ENCODE measurements around the gene RAB27A. TPM values are rescaled to one million over a fixed set of nuclear protein-coding genes. Genes with fewer than 3 reads are reported as not detected.
"Not testable (repeated sequence)": the region's sequence is repeated elsewhere in the genome, so short reads cannot be mapped to it uniquely, and the experiment has no call there.

RAB27A gene
- total and polyA plus RNA-seq, 9 donors = 5.1 to 11.8 (median 7.1) TPM

GRCh38 chr15:55282284-55282833 is 7.3 kb downstream of the RAB27A start:
- no peak overlapping the region for H3K27ac ChIP-seq (ENCODE audit: low read length)
- H3K4me3 ChIP-seq (ENCODE audit: low read length) = no peak overlapping the region
- no peak for DNase-seq
- H3K4me1 ChIP-seq (ENCODE audit: control insufficient read depth, insufficient read depth, low read length) = no peaks in the 10 kb centered on the region
- H3K36me3 ChIP-seq (ENCODE audit: control insufficient read depth, insufficient read depth, low read length) = no peaks in the 10 kb centered on the region
- WGBS (ENCODE audit: insufficient coverage) = 54% methylated on average over 4 of the region's 5 CpGs
- H3K9me3 ChIP-seq (replicated peaks; ENCODE audit: control insufficient read depth, low read depth, low read length) = no peaks in the 10 kb centered on the region
- no peaks in the 10 kb centered on the region for H3K27me3 ChIP-seq (ENCODE audit: control insufficient read depth, insufficient read depth, low read length)

DNA sequence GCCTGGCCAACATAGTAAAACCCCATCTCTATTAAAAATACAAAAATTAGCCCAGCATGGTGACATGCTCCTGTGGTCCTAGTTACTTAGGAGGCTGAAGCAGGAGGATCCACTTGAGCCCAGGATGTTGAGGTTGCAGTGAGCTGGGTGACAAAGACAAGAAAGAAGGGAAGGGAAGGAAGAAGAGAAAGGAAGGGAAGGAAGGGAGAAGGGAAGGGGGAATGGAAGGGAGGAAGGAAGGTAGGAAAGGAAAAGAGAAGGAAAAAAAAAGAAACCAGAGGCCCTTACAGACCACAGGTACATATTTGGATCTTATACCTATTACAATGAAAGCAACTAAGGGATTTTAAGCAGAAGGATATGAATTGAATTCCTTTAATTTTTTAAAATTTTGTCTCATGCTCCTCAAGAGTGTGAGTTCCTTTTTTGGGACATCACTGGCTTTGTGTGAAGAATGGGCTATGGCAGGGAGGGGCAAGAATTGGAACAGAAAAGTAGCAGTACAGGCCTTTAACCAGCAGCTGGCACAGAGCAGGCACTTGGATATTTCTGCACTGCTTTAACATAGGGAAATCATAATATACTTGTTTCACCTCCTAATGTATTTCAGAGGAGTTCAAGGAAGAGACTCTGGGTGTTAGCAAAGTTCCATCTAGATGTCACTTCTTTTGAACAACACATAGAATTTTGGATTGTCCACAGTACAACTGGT is 7.9 kb downstream of the RAB27A start:
- DNase-seq = no peak
- Histone ChIP-seq H3K9me3 (replicated peaks; ENCODE audit: control insufficient read depth, low read depth, low read length) (no peaks in the 10 kb centered on the region), H3K36me3 (ENCODE audit: control insufficient read depth, insufficient read depth, low read length) (no peaks in the 10 kb centered on the region), H3K27me3 (ENCODE audit: control insufficient read depth, insufficient read depth, low read length) (no peaks in the 10 kb centered on the region), H3K4me1 (ENCODE audit: control insufficient read depth, insufficient read depth, low read length) (no peaks in the 10 kb centered on the region), H3K4me3 (ENCODE audit: low read length) (no peak overlapping the region), H3K27ac (ENCODE audit: low read length) (no peak overlapping the region)

GRCh38 chr15:55280589-55280988 is 9.0 kb downstream of the RAB27A start:
- not testable (repeated sequence) for H3K27ac ChIP-seq (ENCODE audit: low read length); H3K27me3 ChIP-seq (ENCODE audit: control insufficient read depth, insufficient read depth, low read length); DNase-seq; H3K4me3 ChIP-seq (ENCODE audit: low read length); H3K9me3 ChIP-seq (replicated peaks; ENCODE audit: control insufficient read depth, low read depth, low read length); H3K36me3 ChIP-seq (ENCODE audit: control insufficient read depth, insufficient read depth, low read length); H3K4me1 ChIP-seq (ENCODE audit: control insufficient read depth, insufficient read depth, low read length)
- no CpG with 5 or more reads among the region's 2 CpGs for WGBS (ENCODE audit: insufficient coverage)

DNA sequence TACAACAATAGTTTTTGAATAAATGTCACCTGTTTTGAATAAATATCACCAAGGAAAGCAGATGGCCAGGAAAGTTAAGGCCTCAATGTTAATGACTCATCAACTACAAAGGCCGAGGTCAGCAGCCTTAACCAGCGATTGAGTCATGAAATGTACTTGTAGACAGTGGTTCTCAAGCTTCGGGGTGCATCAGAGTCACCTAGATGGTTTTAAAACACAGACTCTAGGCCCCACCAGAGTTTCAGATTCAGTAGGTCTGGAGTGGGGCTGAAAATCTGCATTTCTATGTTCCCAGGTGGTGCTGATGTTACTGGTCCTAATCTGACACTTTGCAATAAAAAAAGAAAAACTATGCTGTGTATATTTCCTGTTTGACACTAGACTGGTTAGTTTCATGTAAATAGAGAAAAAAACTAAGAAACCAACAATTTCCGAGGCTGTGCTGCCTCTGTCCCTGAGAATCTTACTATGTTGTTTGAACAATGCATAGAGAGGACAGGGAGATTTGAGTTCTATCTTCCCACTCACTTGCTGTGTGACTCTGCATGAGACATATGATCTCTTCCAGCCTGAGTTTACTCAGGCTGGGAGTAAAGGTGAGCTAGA is 9.8 kb downstream of the RAB27A start:
- H3K4me3 ChIP-seq (ENCODE audit: low read length) = no peak overlapping the region
- DNase-seq = no peak
- 69% methylated on average over 3 of the region's 4 CpGs for WGBS (ENCODE audit: insufficient coverage)
- H3K9me3 ChIP-seq (replicated peaks; ENCODE audit: control insufficient read depth, low read depth, low read length) = no peaks in the 10 kb centered on the region
- no peaks in the 10 kb centered on the region for H3K27me3 ChIP-seq (ENCODE audit: control insufficient read depth, insufficient read depth, low read length)
- H3K36me3 ChIP-seq (ENCODE audit: control insufficient read depth, insufficient read depth, low read length) = no peaks in the 10 kb centered on the region
- H3K4me1 ChIP-seq (ENCODE audit: control insufficient read depth, insufficient read depth, low read length) = no peaks in the 10 kb centered on the region
- H3K27ac ChIP-seq (ENCODE audit: low read length) = no peak overlapping the region

GRCh38 chr15:55279100-55279745 is 10.4 kb downstream of the RAB27A start:
- H3K27me3 ChIP-seq (ENCODE audit: control insufficient read depth, insufficient read depth, low read length) = no peaks in the 10 kb centered on the region
- WGBS (ENCODE audit: insufficient coverage) = no CpG with 5 or more reads among the region's 2 CpGs
- H3K27ac ChIP-seq (ENCODE audit: low read length) = no peak overlapping the region
- H3K4me3 ChIP-seq (ENCODE audit: low read length) = no peak overlapping the region
- no peak for DNase-seq
- no peaks in the 10 kb centered on the region for H3K9me3 ChIP-seq (replicated peaks; ENCODE audit: control insufficient read depth, low read depth, low read length)
- H3K36me3 ChIP-seq (ENCODE audit: control insufficient read depth, insufficient read depth, low read length) = no peaks in the 10 kb centered on the region
- H3K4me1 ChIP-seq (ENCODE audit: control insufficient read depth, insufficient read depth, low read length) = no peaks in the 10 kb centered on the region

DNA sequence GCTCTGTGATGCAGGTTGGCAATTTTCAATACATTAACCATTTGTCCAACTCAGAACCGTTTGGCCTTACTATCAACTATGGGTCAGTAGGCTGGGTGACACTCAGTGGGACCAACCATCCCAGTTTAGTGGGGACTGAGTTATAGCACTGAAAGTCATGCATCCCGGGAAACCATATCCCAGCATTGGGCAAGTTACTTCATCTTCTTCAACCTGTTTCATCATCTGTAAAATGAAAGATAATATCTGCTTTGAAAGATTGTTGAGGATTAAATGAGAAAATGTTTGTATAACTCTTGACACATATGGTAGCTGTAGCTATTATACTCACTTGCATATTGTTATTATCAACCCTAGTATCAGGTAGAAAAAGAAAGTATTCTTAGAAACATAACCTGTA is 11.9 kb downstream of the RAB27A start:
- Histone ChIP-seq H3K4me1 (ENCODE audit: control insufficient read depth, insufficient read depth, low read length) (no peaks in the 10 kb centered on the region), H3K36me3 (ENCODE audit: control insufficient read depth, insufficient read depth, low read length) (no peaks in the 10 kb centered on the region), H3K9me3 (replicated peaks; ENCODE audit: control insufficient read depth, low read depth, low read length) (no peaks in the 10 kb centered on the region), H3K4me3 (ENCODE audit: low read length) (no peak overlapping the region), H3K27ac (ENCODE audit: low read length) (no peak overlapping the region), H3K27me3 (ENCODE audit: control insufficient read depth, insufficient read depth, low read length) (no peaks in the 10 kb centered on the region)
- no peak for DNase-seq
- WGBS (ENCODE audit: insufficient coverage) = no CpG with 5 or more reads among the region's 2 CpGs

DNA sequence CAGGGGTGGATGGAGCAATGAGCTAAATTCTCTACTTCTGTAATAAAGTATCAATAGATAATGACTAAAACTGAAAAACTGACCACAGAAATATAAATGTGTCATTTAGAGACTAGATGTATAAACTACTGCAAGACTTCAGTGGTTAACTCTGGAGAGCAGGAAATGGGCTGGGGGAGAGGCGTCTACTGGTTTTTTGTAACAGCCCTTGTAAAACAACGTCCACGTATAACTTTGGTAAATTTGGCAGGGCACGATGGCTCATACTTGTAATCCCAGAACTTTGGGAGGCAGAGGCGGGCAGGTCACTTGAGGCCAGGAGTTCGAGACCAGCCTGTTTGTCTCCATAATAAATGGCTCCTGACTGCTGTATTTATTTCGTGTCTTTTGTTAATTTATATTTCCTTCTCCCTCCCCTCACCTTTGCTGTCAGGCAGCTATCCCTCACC is 12.5 kb downstream of the RAB27A start:
- Histone ChIP-seq H3K9me3 (replicated peaks; ENCODE audit: control insufficient read depth, low read depth, low read length) (no peaks in the 10 kb centered on the region), H3K4me3 (ENCODE audit: low read length) (no peak overlapping the region), H3K27me3 (ENCODE audit: control insufficient read depth, insufficient read depth, low read length) (no peaks in the 10 kb centered on the region), H3K4me1 (ENCODE audit: control insufficient read depth, insufficient read depth, low read length) (no peaks in the 10 kb centered on the region), H3K27ac (ENCODE audit: low read length) (no peak overlapping the region), H3K36me3 (ENCODE audit: control insufficient read depth, insufficient read depth, low read length) (no peaks in the 10 kb centered on the region)
- no peak for DNase-seq
- WGBS (ENCODE audit: insufficient coverage) = 67% methylated on average over 3 of the region's 7 CpGs

- H3K4me3 ChIP-seq (ENCODE audit: low read length) = no peak overlapping the region
- no CpG with 5 or more reads among the region's 5 CpGs for WGBS (ENCODE audit: insufficient coverage)
Measured at GRCh38 chr15:55276324-55276723, 13.3 kb downstream of the RAB27A start.

GRCh38 chr15:55270291-55270690 is 19.3 kb downstream of the RAB27A start:
- H3K9me3 ChIP-seq (replicated peaks; ENCODE audit: control insufficient read depth, low read depth, low read length) = no peaks in the 10 kb centered on the region
- H3K4me3 ChIP-seq (ENCODE audit: low read length) = no peak overlapping the region
- no peaks in the 10 kb centered on the region for H3K4me1 ChIP-seq (ENCODE audit: control insufficient read depth, insufficient read depth, low read length)
- no peaks in the 10 kb centered on the region for H3K27me3 ChIP-seq (ENCODE audit: control insufficient read depth, insufficient read depth, low read length)
- DNase-seq = no peak
- H3K36me3 ChIP-seq (ENCODE audit: control insufficient read depth, insufficient read depth, low read length) = no peaks in the 10 kb centered on the region
- H3K27ac ChIP-seq (ENCODE audit: low read length) = no peak overlapping the region
- WGBS (ENCODE audit: insufficient coverage) = 75% methylated on average over 2 of the region's 6 CpGs

More at GRCh38 chr15:55276324-55276723, 13.3 kb downstream of the RAB27A start:
- no peaks in the 10 kb centered on the region for H3K36me3 ChIP-seq (ENCODE audit: control insufficient read depth, insufficient read depth, low read length)
- no peaks in the 10 kb centered on the region for H3K27me3 ChIP-seq (ENCODE audit: control insufficient read depth, insufficient read depth, low read length)
- DNase-seq = no peak
- H3K27ac ChIP-seq (ENCODE audit: low read length) = no peak overlapping the region
- H3K4me1 ChIP-seq (ENCODE audit: control insufficient read depth, insufficient read depth, low read length) = no peaks in the 10 kb centered on the region
- H3K9me3 ChIP-seq (replicated peaks; ENCODE audit: control insufficient read depth, low read depth, low read length) = no peaks in the 10 kb centered on the region

GRCh38 chr15:55268176-55268695 is 21.4 kb downstream of the RAB27A start:
- Histone ChIP-seq H3K4me1 (ENCODE audit: control insufficient read depth, insufficient read depth, low read length) (no peaks in the 10 kb centered on the region), H3K27ac (ENCODE audit: low read length) (no peak overlapping the region), H3K9me3 (replicated peaks; ENCODE audit: control insufficient read depth, low read depth, low read length) (no peaks in the 10 kb centered on the region), H3K36me3 (ENCODE audit: control insufficient read depth, insufficient read depth, low read length) (no peaks in the 10 kb centered on the region), H3K27me3 (ENCODE audit: control insufficient read depth, insufficient read depth, low read length) (no peaks in the 10 kb centered on the region), H3K4me3 (ENCODE audit: low read length) (no peak overlapping the region)
- no peak for DNase-seq
- WGBS (ENCODE audit: insufficient coverage) = no CpG with 5 or more reads among the region's 2 CpGs

Measured in muscle of leg (tissue), 11 donors.